ENCODE measurements around the gene P4HTM. TPM values are rescaled to one million over a fixed set of nuclear protein-coding genes. Genes with fewer than 3 reads are reported as not detected.

P4HTM gene
- total RNA-seq, 1 donor from 2014 or later, result 25.0 TPM

GRCh38 chr3:49025005-49025792 lies 35.2 kb downstream of the P4HTM start:
- FAIRE-seq (no peak), DNase-seq (ENCODE audit: low read depth) (no peak)
- Mint-ChIP-seq H3K4me1 (ENCODE audit: low read depth, unreplicated experiment) (peaks cover 19% of the 10 kb centered on the region), H3K9me3 (ENCODE audit: unreplicated experiment) (peaks cover 2% of the 10 kb centered on the region), H3K36me3 (ENCODE audit: low read depth, unreplicated experiment) (peaks cover 21% of the 10 kb centered on the region), H3K27me3 (ENCODE audit: low read depth, unreplicated experiment) (no peaks in the 10 kb centered on the region), H3K27ac (ENCODE audit: unreplicated experiment) (no peak overlapping the region), H3K4me3 (ENCODE audit: unreplicated experiment) (peak overlapping the region; percentile 50)
- no peak overlapping the region for H3K9ac ChIP-seq (ENCODE audit: low read length)
- H3K4me2 ChIP-seq (ENCODE audit: low read length), result no peak overlapping the region
- no peaks in the 10 kb centered on the region for H3K9me3 ChIP-seq (ENCODE audit: insufficient read depth, low read depth, low read length)
- H2AFZ ChIP-seq (ENCODE audit: low read depth, low read length), result no peak overlapping the region
- no peak for TF ChIP-seq EZH2 (IDR thresholded peaks at IDR 0.05; ENCODE audit: insufficient read depth, low read length)
- TF ChIP-seq, protein P1, sequence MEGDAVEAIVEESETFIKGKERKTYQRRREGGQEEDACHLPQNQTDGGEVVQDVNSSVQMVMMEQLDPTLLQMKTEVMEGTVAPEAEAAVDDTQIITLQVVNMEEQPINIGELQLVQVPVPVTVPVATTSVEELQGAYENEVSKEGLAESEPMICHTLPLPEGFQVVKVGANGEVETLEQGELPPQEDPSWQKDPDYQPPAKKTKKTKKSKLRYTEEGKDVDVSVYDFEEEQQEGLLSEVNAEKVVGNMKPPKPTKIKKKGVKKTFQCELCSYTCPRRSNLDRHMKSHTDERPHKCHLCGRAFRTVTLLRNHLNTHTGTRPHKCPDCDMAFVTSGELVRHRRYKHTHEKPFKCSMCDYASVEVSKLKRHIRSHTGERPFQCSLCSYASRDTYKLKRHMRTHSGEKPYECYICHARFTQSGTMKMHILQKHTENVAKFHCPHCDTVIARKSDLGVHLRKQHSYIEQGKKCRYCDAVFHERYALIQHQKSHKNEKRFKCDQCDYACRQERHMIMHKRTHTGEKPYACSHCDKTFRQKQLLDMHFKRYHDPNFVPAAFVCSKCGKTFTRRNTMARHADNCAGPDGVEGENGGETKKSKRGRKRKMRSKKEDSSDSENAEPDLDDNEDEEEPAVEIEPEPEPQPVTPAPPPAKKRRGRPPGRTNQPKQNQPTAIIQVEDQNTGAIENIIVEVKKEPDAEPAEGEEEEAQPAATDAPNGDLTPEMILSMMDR (IDR thresholded peaks at IDR 0.05; ENCODE audit: insufficient read depth, low read depth, low read length), result no peak
- H3K4me1 ChIP-seq (ENCODE audit: insufficient read depth, low read length), result peaks cover 24% of the 10 kb centered on the region
- no peak overlapping the region for H3K4me3 ChIP-seq (ENCODE audit: insufficient read depth, low read depth, low read length)
- no peak overlapping the region for H3K27ac ChIP-seq (ENCODE audit: low read depth, low read length)
- H4K20me1 ChIP-seq (ENCODE audit: insufficient read depth, low read length), result peaks cover 61% of the 10 kb centered on the region
- no peaks in the 10 kb centered on the region for H3K27me3 ChIP-seq (ENCODE audit: insufficient read depth, low read length)
- peaks cover 82% of the 10 kb centered on the region for H3K79me2 ChIP-seq (ENCODE audit: insufficient read depth, low read length)
- H3K36me3 ChIP-seq (ENCODE audit: insufficient read depth, low read length), result peaks cover 40% of the 10 kb centered on the region

DNA sequence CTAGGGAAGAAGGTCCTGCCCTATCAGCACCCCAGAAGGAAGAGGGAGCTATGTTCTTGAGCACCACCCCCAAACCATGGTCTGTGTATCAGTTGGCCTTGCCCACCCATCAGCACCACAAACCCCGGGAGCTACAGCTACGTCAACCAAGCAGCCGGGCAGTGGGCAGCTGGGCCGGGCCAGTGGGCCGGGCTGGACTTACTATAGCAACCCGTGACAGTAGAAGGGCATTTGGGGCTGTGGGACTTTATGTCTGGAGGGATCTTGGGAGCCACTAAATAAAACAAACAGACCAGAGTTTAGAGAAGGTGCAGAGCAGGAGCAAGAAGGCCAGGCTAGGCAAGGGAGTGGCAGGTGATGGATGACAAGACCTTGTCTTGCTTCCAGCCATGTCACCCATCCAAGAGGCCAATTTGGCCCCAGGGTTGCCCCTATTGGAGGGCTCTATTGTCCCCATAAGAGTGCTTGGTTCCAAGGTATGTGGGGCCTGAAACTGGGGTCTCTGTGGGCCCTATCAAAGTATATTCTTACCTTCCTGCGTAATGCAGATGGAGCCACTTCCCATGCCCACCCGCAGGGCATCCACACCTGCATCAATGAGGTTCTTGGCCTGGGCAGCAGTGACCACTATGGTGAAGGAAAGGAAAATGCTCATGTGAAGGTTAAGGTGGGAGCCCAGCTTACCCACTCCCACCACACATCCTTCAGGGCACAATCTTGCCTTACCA lies 35.9 kb downstream of the P4HTM start:
- no peak overlapping the region for H3K9ac ChIP-seq (ENCODE audit: low read length)
- Mint-ChIP-seq H3K4me3 (ENCODE audit: unreplicated experiment) (peak overlapping the region; percentile 57), H3K9me3 (ENCODE audit: unreplicated experiment) (peaks cover 2% of the 10 kb centered on the region), H3K36me3 (ENCODE audit: low read depth, unreplicated experiment) (peaks cover 21% of the 10 kb centered on the region), H3K27ac (ENCODE audit: unreplicated experiment) (no peak overlapping the region), H3K4me1 (ENCODE audit: low read depth, unreplicated experiment) (peaks cover 18% of the 10 kb centered on the region), H3K27me3 (ENCODE audit: low read depth, unreplicated experiment) (no peaks in the 10 kb centered on the region)
- no peak overlapping the region for H2AFZ ChIP-seq (ENCODE audit: low read depth, low read length)
- no peaks in the 10 kb centered on the region for H3K27me3 ChIP-seq (ENCODE audit: insufficient read depth, low read length)
- H4K20me1 ChIP-seq (ENCODE audit: insufficient read depth, low read length), result peaks cover 61% of the 10 kb centered on the region
- peaks cover 74% of the 10 kb centered on the region for H3K79me2 ChIP-seq (ENCODE audit: insufficient read depth, low read length)
- no peak overlapping the region for H3K4me2 ChIP-seq (ENCODE audit: low read length)
- H3K9me3 ChIP-seq (ENCODE audit: insufficient read depth, low read depth, low read length), result no peaks in the 10 kb centered on the region
- TF ChIP-seq, protein P1 (IDR thresholded peaks at IDR 0.05; ENCODE audit: insufficient read depth, low read depth, low read length), result no peak
- TF ChIP-seq EZH2 (IDR thresholded peaks at IDR 0.05; ENCODE audit: insufficient read depth, low read length), result no peak
- no peak overlapping the region for H3K4me3 ChIP-seq (ENCODE audit: insufficient read depth, low read depth, low read length)
- FAIRE-seq (no peak), DNase-seq (ENCODE audit: low read depth) (no peak)
- no peak overlapping the region for H3K27ac ChIP-seq (ENCODE audit: low read depth, low read length)
- peaks cover 22% of the 10 kb centered on the region for H3K4me1 ChIP-seq (ENCODE audit: insufficient read depth, low read length)
- peaks cover 40% of the 10 kb centered on the region for H3K36me3 ChIP-seq (ENCODE audit: insufficient read depth, low read length)
